IMR-90 (cell line): ENCODE measurements around the gene SNRNP25. TPM values are rescaled to one million over a fixed set of nuclear protein-coding genes. Genes with fewer than 3 reads are reported as not detected.

Experiments
- ATAC-seq: fragments of 200-7000 bp; cut with Tn5 transposase; 2 replicates; pipeline ENCODE4 v1.9.1; 2020; ENCODE audit warnings: low read depth, mild to moderate bottlenecking, moderate library complexity
- BruUV-seq: library from RNA; stranded (reverse); fragments of 400-500 nt; replicated peaks from 2 replicates; lab custom pipeline; 2021; lab: Mats Ljungman, UMichigan
- CTCF ChIA-PET: fragments of 300-600 bp; formaldehyde crosslinking; extraction: SDS; loops from one replicate; lab custom pipeline; 2021; ENCODE audit warnings: antibody characterized with exemption; lab: Yijun Ruan, JAX
- POLR2A ChIA-PET: fragments of 300-600 bp; sonication (Branson Sonifier 250); formaldehyde crosslinking; loops from one replicate; lab custom pipeline; 2022; ENCODE audit warnings: antibody characterized with exemption; ENCODE audit not compliant: unreplicated experiment; lab: Charles Lee
- DNase-seq: peaks from one replicate; pipeline ENCODE4 v3.0.0; 2013
- H2AFZ ChIP-seq: replicated peaks from 2 replicates; pipeline ENCODE3; 2013; ENCODE audit warnings: low read length, mild to moderate bottlenecking; ENCODE audit not compliant: poor library complexity
- H2AK5ac ChIP-seq: 2 replicates; pipeline ENCODE4 v1.6.1; 2013; ENCODE audit warnings: low read depth, low read length, inconsistent platforms
- H2AK9ac ChIP-seq: replicated peaks from 2 replicates; pipeline ENCODE3; 2013; ENCODE audit warnings: mild to moderate bottlenecking, low read depth, low read length, moderate library complexity; ENCODE audit not compliant: poor library complexity
- H2BK120ac ChIP-seq: 2 replicates; pipeline ENCODE4 v1.6.1; 2013; ENCODE audit warnings: low read depth, low read length, inconsistent platforms
- H2BK15ac ChIP-seq: 3 replicates; pipeline ENCODE4 v1.6.1; 2013; ENCODE audit warnings: low read depth, low read length, inconsistent platforms
- H2BK20ac ChIP-seq: 2 replicates; pipeline ENCODE4 v1.6.1; 2013; ENCODE audit warnings: low read depth, mild to moderate bottlenecking, inconsistent platforms, low read length, moderate library complexity
- H2BK5ac ChIP-seq: 2 replicates; pipeline ENCODE4 v1.6.1; 2013; ENCODE audit warnings: mild to moderate bottlenecking, low read depth, low read length, inconsistent platforms; ENCODE audit not compliant: poor library complexity, severe bottlenecking
- H3K14ac ChIP-seq: replicated peaks from 2 replicates; pipeline ENCODE4 v1.6.1; 2013; ENCODE audit warnings: low read depth, low read length, inconsistent platforms
- H3K18ac ChIP-seq: 2 replicates; pipeline ENCODE4 v1.6.1; 2013; ENCODE audit warnings: low read depth, low read length, control low read depth
- H3K23ac ChIP-seq: 2 replicates; pipeline ENCODE4 v1.6.1; 2013; ENCODE audit warnings: low read depth, low read length, inconsistent platforms
- H3K27ac ChIP-seq: 2 replicates; pipeline ENCODE4 v1.5.1; 2013; ENCODE audit warnings: mild to moderate bottlenecking, control low read depth, low read length; ENCODE audit not compliant: insufficient read depth
- H3K27me3 ChIP-seq: 2 replicates; pipeline ENCODE4 v1.6.1; 2013; ENCODE audit warnings: low read length; ENCODE audit not compliant: control insufficient read depth, insufficient read depth
- H3K36me3 ChIP-seq: 2 replicates; pipeline ENCODE4 v1.6.1; 2013; ENCODE audit warnings: low read length, mixed read lengths; ENCODE audit not compliant: control insufficient read depth, insufficient read depth
- H3K4ac ChIP-seq: 2 replicates; pipeline ENCODE4 v1.6.1; 2013; ENCODE audit warnings: low read depth, low read length, inconsistent platforms
- H3K4me1 ChIP-seq: 2 replicates; pipeline ENCODE4 v1.6.1; 2013; ENCODE audit warnings: low read length, mixed read lengths; ENCODE audit not compliant: control insufficient read depth, insufficient read depth
- H3K4me2 ChIP-seq: 2 replicates; pipeline ENCODE4 v1.6.1; 2013; ENCODE audit warnings: low read depth, mild to moderate bottlenecking, control low read depth, low read length, moderate library complexity
- H3K4me3 ChIP-seq: 2 replicates; pipeline ENCODE4 v1.5.1; 2013; ENCODE audit warnings: low read depth, mild to moderate bottlenecking, control low read depth, low read length, moderate library complexity; ENCODE audit not compliant: insufficient read depth
- H3K56ac ChIP-seq: 2 replicates; pipeline ENCODE4 v1.6.1; 2013; ENCODE audit warnings: low read length, inconsistent platforms; ENCODE audit not compliant: insufficient read depth; ENCODE audit errors: extremely low read depth
- H3K79me1 ChIP-seq, 2 experiments: 2 replicates each; pipeline ENCODE4 v1.6.1; 2013; ENCODE audit warnings: low read length in 2 of 2, inconsistent platforms in 1 of 2, low read depth in 1 of 2
- H3K9ac ChIP-seq: 2 replicates; pipeline ENCODE4 v1.6.1; 2013; ENCODE audit warnings: low read depth, low read length, control low read depth
- H3K9me1 ChIP-seq: 2 replicates; pipeline ENCODE4 v1.6.1; 2013; ENCODE audit warnings: low read length, inconsistent platforms; ENCODE audit not compliant: insufficient read depth
- H3K9me3 ChIP-seq: 2 replicates; pipeline ENCODE4 v1.6.1; 2013; ENCODE audit warnings: low read length; ENCODE audit not compliant: control insufficient read depth, insufficient read depth
- H4K20me1 ChIP-seq: 2 replicates; pipeline ENCODE4 v1.6.1; 2013; ENCODE audit warnings: low read length, inconsistent platforms; ENCODE audit not compliant: insufficient read depth
- H4K5ac ChIP-seq: 2 replicates; pipeline ENCODE4 v1.6.1; 2013; ENCODE audit warnings: mild to moderate bottlenecking, low read depth, low read length, control low read depth
- H4K8ac ChIP-seq, 2 experiments: 2 replicates each; pipeline ENCODE4 v1.6.1; 2013; ENCODE audit warnings: low read depth in 2 of 2, low read length in 2 of 2, control low read depth in 1 of 2, inconsistent platforms in 1 of 2
- H4K91ac ChIP-seq: 2 replicates; pipeline ENCODE4 v1.6.1; 2013; ENCODE audit warnings: low read depth, low read length, inconsistent platforms; ENCODE audit not compliant: insufficient read depth
- RCOR1 ChIP-seq: IDR thresholded peaks from 2 replicates; pipeline ENCODE4 v1.6.1; 2012; ENCODE audit warnings: mild to moderate bottlenecking, low read length, improper control_type of control experiment; ENCODE audit not compliant: insufficient replicate concordance
- WGBS, 2 experiments: methylation state at CpG; one replicate each; pipeline versions ENCODE4 v1.1.5 to v1.1.7; 2013; ENCODE audit warnings: missing lambda C conversion rate in 2 of 2; ENCODE audit not compliant: insufficient read length in 1 of 2; ENCODE audit errors: extremely low coverage in 2 of 2; 5-methylcytosine and 5-hydroxymethylcytosine counted together
- dilution Hi-C: fragments of 300-500 bp; cut with HindIII; formaldehyde crosslinking; loops from one replicate; pipeline ENCODE4 v1.14.3; 2018; ENCODE audit warnings: low sequenced_read_pairs; ENCODE audit not compliant: unreplicated experiment
- in situ Hi-C: fragments of 300-500 bp; cut with MboI; formaldehyde crosslinking; loops from 3 replicates; pipeline ENCODE4 v1.14.3; 2019; ENCODE audit warnings: low sequenced_read_pairs, inconsistent platforms, mixed read lengths
- intact Hi-C: fragments of 100-400 bp; cut with micrococcal nuclease; formaldehyde crosslinking; loops from 2 replicates; pipeline ENCODE4 v1.10.0; 2022
- polyA plus RNA-seq, 3 experiments: library from polyadenylated mRNA; depleted of rRNA; stranded (reverse); fragments of >200 nt; gene quantifications; 2 replicates each; pipeline ENCODE4 v1.2.3, GENCODE V29; 2012; ENCODE audit warnings: low replicate concordance in 1 of 3
- total RNA-seq: library from RNA; depleted of rRNA; stranded (reverse); fragments of >200 nt; gene quantifications from 2 replicates; pipeline ENCODE4 v1.2.3, GENCODE V29; 2012

The SNRNP25 gene
- total and polyA plus RNA-seq, 2 of the 4 experiments (the other 2 are of a cell fraction): 67.2 to 88.0 TPM

DNA sequence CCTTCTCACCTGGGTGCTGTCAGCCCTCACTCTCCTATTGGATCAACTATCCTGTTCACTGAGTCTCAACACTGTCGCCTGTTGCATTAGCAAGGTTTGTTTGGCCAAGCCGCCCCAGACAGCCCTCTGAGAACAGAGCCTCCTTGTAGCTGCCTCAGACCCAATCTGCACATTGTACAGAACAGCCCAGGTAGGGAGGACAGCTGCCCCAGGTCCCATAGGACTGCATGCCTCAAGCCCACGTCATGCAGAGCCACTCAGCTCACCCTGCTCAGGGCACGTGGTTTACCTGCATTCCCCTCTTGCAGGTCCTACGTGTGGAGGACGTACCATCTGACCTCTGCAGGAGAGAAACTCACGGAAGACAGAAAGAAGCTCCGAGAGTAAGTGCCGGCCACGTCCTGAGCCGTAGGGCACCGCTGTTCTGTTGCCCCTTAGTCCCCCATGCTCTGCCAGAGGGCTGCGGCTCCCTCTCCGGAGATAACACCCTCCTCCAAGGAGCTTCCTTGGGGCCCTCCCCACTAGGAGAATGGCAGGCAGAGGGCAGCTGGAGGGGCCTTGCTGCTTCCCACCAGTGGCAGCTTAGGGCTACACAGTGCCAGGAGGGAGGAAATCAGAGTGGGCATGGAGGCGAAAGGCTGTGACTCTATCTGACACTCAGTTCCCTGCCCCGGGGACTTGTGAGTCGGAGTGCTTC, 2.8 kb downstream of the SNRNP25 start:
- dilution Hi-C loops: no loop called here
- Histone ChIP-seq H2AFZ (peak overlapping the region; percentile 11), H3K23ac (no peak overlapping the region), H2BK15ac (no peak overlapping the region), H2BK20ac (no peak overlapping the region), H3K36me3 (peaks cover 62% of the 10 kb centered on the region), H4K20me1 (peaks cover 49% of the 10 kb centered on the region), H2AK9ac (peak overlapping the region; percentile 72), H3K4me1 (peaks cover 2% of the 10 kb centered on the region; the same call in 1 of the 2 replicates), H3K27ac (no peak overlapping the region), H3K9me3 (no peaks in the 10 kb centered on the region), H3K79me1 (peaks cover 17 to 64% of the 10 kb centered on the region in 2 experiments), H3K4me2 (no peak overlapping the region), H2AK5ac (no peak overlapping the region), H3K9ac (no peak overlapping the region), H3K18ac (no peak overlapping the region), H2BK120ac (no peak overlapping the region), H3K4ac (no peak overlapping the region), H3K4me3 (no peak overlapping the region), H3K9me1 (0 out of 2 replicates have a peak, but pooled peaks cover 5% of the 10 kb centered on the region), H3K27me3 (no peaks in the 10 kb centered on the region), H4K5ac (no peak overlapping the region), H2BK5ac (no peak overlapping the region), H4K91ac (no peak overlapping the region), H3K14ac (no peak overlapping the region), H3K56ac (no peak overlapping the region), H4K8ac (no peak overlapping the region)
- POLR2A ChIA-PET: interaction anchor here (0.6 kb wide), 1 partner anchor 173 kb away, joined by 3 read pairs; no protein-coding TSS in a partner anchor
- BruUV-seq: no TSS peak
- CTCF ChIA-PET: no interaction called here
- no peak for ATAC-seq
- TF ChIP-seq RCOR1: no peak
- no peak for DNase-seq
- 86% methylated on average over 8 of the region's 17 CpGs; no CpG with 5 or more reads in 1 of the 2 experiments for WGBS, 2 experiments
- in situ Hi-C loops: no loop called here
- intact Hi-C loops: no loop called here
